Renal cortical epithelial cell (primary cell): Measurements from ENCODE around the gene STAC3. TPM values are rescaled to one million over a fixed set of nuclear protein-coding genes. Genes with fewer than 3 reads are reported as not detected.
"Not testable (repeated sequence)": the region's sequence is repeated elsewhere in the genome, so short reads cannot be mapped to it uniquely, and the experiment has no call there.

Source experiments
- DNase-seq: peaks from one replicate; pipeline ENCODE4 v3.0.0-alpha.2; 2011; ENCODE audit warnings: low read depth
- total RNA-seq: library from RNA; depleted of rRNA; stranded (reverse); fragments of >200 nt; gene quantifications from 2 replicates; pipeline ENCODE4 v1.2.3, GENCODE V29; 2014

Gene STAC3
- total RNA-seq, result 1.2 TPM in 1 of 2 replicates, not detected in the other

DNA sequence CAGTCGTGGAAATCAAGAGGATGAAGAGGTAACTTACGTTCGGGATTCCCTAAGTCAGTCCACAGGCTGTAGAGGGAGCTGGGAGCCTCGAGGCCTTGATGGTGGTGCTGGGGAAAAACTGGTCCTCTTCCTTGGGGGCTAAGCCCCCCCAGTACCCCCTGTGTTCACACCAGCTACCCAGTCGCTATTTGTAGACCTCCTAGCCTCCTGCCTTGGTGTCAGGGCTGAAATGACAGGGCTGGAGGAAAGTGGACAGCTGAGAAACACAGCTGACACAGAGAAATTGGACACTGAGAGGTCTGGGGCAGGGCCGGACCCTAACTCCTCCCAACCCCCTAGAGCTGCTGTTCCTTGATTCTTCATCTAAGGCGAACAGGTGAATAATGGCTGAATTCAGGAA, at the start of gene STAC3:
TSS of gene STAC3 (minus strand) at position 232 of the 400 bp plus-strand sequence. CDS start 1,551 bp downstream, outside the sequence.
- no peak for DNase-seq

DNA sequence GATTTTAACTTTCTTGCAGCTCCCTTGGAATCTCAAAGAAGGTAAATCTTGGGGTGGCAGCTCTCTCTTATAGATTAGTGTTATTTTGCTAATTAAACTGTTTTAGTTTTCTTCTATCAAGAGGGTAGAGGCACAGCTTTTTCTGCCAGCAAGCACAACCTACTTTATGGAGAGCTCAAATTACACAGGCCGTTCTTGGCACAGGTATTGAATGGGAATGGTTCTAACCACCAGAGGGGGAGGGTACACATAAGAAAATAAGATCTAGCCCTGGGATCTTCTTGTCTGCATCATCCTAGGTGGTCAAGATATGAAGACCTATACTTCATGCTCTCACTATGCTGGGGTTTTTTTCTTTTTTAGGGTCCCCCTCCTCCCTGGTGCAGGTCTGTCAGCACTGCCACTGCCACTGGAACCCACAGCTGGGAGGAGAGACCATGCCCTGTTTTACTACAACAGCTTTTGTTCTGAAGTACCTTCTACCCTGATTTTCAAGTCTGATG, 48.6 kb upstream of the STAC3 start:
- no peak for DNase-seq

DNA sequence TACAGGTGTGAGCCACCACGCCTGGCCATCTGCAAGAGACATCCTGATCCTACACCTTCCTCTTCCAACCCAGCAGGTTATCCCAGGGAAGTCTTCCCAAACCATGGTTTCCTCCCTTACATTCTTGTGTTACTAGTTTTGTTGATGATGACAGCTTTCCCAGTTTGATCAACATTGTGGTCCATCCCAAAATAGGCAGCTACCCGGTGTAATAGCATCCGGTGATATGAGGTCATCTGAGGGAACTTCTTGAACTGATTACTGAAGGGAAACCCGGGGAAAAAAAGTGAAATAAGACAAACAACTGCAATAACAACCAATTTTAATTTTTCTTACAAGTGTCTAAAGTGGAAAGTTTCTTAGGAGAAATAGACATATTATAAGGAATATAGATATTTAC, 45.3 kb upstream of the STAC3 start:
- no peak for DNase-seq

DNA sequence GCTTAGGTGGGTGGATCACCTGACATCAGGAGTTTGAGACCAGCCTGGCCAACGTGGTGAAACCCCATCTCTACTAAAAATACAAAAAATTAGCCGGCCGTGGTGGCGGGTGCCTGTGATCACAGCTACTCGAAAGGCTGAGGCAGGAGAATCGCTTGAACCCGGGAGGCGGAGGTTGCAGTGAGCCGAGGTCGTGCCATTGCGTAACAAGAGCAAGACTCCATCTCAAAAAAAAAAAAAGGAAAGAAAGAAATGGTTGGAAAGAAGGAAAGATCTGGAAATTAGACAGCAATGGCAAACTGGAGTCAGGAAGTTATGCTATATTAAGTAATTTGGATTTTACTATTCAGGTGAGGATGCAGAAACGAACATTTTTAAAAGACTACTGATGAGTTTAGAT, 31.1 kb upstream of the STAC3 start:
- not testable (repeated sequence) for DNase-seq

DNA sequence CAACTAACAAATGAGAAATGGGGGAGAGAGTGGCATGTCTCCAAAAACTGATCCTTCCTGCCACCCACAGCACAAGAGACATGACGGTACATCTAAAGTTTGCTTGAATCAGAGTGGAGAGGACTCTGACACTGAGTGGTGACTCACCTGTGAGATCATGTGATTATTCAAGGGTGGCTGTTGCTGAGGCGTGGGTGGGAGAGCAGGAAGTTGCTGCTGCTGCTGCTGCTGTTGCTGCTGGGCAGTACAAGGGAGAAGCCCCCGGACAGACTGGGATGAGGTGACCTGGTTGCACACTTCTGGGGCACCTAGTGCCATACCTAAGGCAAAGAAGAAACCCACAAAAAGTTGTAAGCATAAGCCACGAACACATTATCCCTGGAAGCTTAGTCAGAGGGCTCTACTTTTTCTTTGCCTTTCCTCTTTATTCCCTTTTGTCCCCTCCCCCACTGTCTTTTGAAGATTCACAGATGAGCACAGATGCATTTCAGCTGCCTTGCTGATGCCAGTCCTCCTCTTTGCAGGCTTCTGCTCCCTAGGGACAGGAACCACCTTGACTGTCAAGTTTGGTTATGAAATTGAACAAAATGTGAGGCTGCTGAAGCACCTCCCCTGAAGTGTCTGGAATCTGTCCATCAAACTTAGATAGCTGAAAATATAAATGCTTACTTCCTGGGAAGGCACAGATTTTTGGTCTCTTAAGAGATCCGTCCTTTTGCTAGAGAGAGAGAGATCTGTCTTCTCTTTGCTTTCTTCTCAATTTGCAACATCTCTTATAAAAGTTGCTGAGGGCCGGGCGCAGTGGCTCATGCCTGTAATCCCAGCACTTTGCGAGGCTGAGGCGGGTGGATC, 29.4 kb upstream of the STAC3 start:
- DNase-seq, result peak; percentile 98

DNA sequence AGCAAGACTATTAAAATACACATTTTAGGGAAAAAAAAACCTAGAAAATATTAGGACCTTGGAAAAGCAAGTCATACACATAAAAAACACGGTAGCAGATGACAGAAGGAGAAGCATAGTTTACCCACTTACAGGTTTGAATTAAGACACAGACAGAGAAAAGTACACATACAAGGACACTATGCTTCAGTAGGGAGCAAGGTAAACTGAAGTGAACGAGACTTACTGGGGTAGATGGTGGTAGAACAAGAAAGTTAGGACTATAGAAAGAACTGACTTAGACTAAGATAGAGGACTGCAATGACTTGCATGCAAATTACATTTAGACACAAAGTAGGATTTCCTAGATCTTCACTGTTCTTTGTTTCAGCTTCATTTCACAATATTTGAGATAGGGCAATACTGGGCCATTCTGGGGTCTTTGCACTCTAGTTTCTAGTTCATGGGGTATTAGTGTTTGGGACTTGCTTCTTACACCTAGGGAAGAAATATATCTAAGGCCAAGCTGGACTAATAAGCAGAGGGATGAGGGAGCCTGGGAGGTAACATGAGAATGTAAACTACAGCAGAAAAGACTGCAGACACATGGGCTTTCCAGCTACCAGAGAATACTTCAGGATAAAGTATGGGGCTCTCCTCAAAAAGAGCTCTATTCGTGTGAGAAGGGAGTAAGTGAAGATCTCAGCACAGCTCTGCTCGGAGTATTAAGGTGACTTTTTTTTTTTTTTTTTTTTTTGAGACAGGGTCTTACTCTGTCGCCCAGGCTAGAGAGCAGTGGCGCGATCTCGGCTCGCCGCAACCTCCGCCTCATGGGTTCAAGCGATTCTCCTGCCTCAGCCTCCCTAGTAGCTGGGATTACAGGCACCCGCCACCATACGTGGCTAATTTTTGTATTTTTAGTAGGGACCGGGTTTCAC, 27.7 kb upstream of the STAC3 start:
- no peak for DNase-seq

DNA sequence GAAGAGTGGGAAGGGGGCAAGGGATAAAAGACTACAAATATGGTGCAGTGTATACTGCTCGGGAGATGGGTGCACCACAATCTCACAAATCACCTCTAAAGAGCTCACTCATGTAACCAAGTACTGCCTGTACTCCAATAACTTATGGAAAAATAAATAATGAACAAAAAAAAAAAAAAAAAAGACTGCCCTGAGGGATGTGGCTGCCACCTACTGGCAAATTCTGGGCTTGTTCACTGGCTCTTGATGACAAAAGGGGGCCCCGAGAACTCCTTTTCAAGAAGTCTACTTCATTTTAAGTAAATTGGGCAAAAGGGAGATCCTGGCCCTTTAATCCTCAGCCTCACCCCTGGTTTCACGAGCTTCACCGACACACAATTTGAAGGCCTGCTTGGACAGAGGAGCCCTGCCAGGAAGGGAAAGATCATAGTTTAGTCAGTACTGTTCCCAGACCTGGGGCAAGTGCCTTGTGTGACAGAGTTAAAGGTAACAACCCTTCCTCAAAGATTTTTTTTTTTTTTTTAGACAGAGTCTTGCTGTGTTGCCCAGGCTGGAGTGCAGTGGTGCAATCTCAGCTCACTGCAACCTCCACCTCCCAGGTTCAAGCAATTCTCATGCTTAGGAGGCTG, 26.1 kb upstream of the STAC3 start:
- peak; percentile 33 for DNase-seq

DNA sequence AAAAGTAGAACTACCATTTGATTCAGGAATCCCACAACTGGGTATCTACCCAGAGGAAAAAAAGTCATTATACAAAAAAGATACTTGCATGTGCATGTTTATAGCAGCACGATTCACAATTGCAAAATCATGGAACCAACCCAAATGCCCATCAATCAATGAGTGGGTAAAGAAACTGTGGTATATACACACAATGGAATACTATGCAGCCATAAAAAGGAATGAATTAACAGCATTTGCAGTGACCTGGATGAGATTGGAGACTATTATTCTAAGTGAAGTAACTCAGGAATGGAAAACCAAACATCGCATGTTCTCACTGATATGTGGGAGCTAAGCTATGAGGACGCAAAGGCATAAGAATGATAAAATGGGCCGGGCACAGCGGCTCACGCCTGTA, 25.2 kb upstream of the STAC3 start:
- not testable (repeated sequence) for DNase-seq

DNA sequence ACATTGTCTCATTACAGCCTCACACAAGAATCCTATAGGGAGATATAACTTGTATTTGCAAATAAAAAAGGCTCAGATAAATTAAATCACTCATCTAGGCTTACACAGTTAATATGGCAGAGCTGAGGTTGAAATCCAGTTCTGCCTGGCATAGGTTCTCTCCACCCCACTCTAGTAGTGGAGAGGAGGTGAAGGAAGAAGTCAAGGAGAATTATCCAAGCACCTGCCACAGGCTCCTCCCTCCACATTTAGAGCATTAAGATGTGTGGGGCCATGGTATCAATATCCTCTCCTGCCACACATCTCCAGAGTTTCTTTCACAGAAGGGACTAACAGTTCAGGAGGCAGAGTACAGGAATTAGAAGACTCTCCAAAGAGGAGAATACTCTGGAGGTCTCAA, 22.5 kb upstream of the STAC3 start:
- DNase-seq, result no peak

DNA sequence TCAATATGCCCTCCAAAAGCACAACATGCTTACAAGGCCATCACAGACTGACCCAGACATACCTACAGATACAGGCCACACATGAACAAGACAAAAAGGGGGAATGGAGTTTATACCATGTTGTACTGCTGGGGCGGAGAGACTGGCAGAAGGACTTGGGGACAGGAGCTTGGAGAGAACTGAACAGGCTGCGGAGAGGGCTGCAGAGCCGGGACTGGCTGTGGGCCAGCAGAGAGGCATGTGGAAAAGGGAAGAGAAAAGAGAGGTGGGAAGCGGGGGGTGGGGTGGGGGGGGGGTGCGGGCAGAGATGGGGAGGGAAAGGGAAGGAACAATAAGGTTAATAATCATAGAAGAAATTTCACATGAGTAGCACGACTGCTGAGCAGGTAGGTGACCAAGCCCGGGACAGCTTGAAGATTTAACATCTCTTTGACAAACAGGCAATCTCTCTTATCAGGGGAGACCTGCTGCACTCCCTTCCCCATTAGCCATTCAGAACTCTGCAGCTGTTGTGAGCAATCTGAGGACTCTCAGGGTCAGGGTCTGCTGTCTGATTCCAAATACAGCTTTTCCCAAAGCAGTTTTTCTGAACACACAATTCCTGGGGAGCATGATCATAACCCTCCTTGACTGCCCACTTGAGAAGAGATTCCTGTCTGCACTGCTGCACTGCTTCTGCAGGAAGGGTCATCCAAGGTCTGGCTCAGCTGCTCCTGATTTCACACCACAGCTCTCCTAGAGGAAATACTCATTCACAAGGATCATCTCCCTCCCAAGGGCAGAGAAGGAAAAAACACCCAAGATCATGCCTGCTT, 21.6 kb upstream of the STAC3 start:
- DNase-seq, result peak; percentile 51

DNA sequence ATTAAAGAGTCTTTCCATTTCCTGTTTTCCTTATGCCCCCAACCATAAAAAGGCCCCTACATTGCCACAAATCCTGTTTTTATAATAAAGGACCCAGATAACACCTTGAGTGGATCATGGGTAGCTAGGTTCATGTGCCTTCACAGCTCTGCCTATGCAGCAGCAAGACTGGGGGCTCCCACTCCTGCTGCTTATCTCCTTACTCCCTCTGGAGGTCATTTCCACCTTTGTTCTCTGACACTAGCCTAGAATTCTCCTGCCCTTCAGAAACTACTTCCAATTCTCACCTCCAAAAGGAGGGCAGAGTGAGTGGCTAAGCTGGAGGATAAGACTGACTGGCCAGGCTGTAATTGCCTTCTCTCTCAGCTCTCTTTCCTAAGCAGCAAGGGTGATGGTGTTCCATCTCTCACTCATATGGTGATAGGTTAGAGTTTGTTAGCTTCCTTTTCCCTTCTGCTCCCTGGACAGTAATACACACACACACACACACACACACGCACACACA, 20.0 kb upstream of the STAC3 start:
- DNase-seq, result no peak

DNA sequence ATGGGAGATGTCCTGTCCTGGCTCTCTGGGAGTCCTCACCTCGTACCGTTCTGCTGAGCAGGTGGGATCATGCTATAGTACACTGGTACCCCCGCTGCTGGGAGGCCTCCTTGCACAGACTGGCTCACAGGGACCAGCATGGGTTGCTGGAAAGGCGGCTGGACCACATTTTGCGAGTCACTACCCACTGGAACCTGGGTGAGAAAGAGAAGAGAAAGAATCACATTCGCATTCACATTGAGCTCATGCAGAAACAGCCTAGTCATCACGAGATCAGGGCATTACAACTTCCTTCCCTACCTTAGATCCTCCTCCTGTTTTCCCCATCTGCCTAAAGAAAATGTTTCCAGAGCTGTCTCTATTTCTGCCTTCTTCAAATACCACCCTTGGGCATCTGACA, 17.3 kb upstream of the STAC3 start:
- DNase-seq, result no peak

DNA sequence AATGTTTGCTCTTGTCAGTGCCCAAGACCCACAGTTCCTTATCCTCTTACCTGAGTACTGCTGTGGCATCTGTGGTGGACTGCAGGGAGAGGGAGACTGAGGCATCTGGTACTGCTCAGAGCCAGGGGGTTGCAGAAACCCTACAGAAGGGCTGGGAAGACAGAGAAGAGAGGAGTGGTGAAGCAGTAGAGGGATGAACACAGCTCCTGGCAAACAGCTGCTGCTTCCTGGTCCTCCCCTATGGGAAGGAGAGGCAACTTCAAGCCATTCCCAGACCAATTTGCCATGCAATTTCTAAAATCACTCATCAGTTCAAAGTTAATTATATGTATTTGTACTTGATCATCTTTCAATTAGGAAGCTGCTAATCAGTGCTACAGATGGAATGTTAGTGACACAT, 15.7 kb upstream of the STAC3 start:
- no peak for DNase-seq

DNA sequence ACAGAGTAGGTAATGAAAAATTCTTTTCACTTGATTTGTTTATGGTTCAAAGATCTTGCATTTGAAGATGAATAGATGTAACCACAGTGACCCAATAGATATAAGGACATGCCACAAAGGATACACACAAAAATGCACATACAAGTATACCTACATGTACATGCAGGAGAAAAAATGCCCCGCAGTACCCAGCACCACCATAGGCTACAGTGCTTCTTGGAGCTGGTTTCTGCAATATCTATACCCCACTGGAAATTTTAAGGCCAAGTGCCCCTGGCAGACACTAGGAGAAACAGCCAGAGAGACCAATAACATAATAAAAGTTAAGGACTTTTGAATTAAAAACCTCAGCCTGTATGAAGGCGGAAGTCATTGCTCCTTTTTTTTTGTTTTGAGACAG, 12.1 kb upstream of the STAC3 start:
- no peak for DNase-seq

DNA sequence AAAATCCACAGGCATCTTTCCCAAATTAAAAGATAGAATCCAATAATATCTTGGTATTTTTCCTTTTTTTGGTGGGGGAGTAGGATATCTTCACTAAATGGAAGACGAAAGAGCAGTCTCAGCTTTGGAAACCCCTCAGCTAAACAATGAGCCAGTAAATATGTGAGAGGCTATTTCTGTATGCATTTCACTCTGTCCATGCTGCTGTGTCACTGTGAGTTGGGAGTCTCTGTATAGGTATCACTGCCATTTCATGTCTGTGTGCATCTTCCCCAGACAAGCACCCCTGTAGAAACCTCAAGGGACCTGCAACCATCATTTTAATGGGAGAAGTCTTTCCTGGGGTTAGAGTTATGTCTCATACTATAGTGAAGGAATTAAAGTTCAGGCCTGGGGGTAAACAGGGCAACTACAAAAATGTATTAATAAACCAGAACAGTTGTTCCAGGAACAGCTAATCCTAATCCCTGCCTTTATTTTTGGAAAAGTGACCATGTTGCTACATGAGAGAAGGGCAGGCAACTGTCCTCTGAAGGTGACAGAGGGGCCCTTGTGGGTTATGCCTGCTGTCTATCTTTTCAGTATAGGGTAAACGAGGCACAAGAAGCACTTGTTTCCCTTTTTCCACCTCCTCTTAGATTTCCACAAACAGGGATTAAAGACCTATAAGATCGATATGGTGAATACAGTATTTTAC, 11.3 kb upstream of the STAC3 start:
- no peak for DNase-seq

DNA sequence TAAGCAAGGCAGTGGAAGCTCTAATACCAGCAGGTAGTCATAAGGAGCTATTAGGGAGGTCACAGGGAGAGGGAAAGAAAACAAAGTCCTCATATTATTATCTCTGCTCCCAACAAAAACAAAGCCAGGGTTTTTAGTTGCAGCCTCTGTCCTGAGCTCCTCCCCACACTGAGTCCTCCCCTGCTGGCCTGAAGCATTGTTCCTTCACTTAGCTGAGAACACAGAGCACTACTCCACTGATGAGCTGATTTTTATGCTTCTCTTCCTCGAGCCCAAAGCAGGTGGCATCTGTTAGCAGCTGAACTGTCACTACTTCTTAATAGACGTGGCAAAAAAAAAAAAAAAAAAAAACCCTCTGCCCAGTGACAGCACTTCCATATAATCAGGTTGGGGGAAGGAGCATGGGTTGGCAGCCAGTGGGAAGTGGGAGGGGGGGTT, 10.5 kb upstream of the STAC3 start:
- no peak for DNase-seq

DNA sequence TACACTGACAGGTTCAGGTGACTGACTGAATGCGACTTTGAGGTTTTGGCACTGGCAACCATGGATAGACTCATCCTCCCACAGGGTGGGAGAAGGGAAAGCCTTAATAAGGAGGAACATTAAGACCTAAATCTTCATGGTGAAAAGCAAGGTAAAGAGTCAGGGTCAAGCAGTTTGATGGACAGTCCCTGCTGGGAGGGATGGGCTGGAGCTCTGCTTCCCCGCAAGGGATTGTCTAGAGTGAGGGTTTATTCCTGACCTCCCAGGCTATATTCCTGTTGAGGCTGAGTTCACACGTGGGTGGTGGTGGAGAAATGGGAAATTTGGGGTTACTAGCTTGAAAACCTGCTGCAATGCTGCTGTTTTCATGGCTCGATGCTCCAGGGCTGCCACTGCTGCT, 9.4 kb upstream of the STAC3 start:
- DNase-seq, result no peak

DNA sequence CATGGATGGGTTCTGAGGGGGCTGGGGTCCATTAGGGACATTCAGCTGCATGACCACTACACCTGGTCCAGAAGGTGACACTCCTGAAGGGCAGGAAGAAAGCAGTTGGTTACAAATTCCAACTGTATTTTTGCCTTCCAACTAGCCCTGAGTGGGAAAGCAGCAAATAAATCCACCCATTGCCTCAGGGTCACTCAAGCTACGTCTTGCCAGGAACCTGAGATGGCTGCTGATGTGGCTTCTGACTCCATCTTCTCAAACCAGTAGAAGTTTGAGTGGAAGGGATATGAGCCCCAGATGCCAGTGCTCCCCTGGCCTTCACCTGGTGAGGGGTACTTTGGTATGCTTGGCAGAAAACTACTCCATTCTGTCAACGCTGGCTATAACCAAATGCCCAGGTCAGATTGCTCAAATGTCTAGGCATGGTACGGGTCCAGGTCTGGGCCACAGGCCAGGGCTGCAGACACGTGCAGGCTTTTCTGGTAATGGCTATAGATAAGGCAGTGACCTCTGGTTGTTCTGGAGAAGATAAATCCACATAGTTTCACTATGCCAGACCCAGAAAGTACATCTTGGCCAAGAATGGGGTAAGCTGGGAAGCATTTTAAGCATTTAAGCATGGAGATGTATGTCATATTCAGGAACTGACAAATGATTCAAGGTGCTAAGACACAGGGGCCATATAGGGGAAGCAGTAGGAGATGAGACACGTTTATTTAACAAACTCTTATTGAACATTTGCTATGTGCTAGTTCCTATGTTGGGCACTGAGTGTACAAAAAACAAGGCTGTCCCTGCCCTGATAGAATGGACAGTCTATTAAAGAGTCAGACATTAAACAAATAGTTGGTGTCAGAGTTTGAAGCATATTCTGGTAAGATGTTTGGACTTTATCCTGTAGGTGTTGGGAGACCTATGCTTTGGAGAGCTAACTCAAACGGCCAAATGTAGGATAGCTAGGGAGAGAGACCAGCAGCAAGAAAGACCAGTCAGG, 8.3 kb upstream of the STAC3 start:
- DNase-seq, result no peak

DNA sequence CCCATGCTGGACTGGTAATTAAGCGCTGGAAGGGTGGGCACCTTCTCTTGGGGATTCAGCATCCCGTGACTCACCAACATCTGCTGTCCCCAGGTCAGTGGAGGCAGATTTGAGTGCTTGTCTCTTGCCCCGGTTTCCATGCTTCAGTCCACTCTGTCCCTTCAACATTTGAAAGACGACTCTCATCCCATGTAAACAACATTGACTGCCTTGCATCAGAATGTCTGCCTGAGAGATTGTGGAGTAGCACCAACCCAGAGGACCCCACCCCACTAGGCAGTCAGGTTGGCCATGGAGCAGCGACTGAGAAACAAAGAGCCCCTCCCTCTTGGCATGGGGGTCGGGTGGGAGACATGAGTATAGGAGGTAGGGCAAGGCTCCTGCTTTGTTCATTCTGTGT, 4.9 kb upstream of the STAC3 start:
- DNase-seq, result no peak
